ENCODE results near the gene RAB3IP.

The RAB3IP gene

DNA sequence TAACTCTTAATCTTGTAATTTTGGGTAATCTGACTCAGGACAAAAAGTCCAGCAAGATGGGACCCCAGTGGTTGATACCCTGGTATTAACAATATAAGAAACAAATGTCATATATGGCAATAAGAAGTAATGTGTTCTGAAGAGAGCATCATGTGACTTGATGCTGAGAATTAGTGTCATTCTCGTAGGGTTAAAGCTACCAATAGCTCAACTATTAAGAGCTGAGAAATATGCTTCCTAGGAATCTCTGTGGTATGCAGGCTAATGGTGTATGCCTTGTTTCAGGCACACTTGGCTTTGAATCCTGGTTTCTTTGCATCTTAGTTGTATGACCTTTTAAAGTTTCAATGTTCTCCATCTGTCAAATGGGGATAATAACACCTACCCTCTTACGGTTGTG, 95.5 kb downstream of the RAB3IP start:
- no peak overlapping the region for H3K4me3 ChIP-seq (ENCODE audit: low read length)
- no peak for DNase-seq (ENCODE audit: low read depth)
- TF ChIP-seq, protein P1, sequence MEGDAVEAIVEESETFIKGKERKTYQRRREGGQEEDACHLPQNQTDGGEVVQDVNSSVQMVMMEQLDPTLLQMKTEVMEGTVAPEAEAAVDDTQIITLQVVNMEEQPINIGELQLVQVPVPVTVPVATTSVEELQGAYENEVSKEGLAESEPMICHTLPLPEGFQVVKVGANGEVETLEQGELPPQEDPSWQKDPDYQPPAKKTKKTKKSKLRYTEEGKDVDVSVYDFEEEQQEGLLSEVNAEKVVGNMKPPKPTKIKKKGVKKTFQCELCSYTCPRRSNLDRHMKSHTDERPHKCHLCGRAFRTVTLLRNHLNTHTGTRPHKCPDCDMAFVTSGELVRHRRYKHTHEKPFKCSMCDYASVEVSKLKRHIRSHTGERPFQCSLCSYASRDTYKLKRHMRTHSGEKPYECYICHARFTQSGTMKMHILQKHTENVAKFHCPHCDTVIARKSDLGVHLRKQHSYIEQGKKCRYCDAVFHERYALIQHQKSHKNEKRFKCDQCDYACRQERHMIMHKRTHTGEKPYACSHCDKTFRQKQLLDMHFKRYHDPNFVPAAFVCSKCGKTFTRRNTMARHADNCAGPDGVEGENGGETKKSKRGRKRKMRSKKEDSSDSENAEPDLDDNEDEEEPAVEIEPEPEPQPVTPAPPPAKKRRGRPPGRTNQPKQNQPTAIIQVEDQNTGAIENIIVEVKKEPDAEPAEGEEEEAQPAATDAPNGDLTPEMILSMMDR (IDR thresholded peaks at IDR 0.05; ENCODE audit: insufficient read depth, low read depth, low read length, missing control alignments): no peak

DNA sequence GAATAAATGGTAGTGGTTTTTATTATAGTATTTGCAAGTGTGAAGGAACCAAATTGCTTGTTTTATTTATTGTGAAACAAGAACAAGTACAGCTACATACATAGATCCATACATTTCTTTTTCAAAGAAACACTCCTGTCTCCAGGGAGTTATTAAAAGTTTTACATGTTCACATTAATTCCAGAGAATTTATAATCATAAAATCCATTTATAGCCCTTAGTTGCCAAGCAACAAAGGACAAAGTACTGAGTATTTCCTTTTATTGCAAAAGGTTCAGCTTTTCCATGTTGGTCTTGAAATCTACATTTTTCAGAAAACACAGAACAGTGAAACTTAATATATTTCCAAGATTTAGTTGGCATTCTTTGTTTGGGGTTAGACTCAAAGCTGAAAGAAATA, 95.9 kb downstream of the RAB3IP start:
- H3K4me3 ChIP-seq (ENCODE audit: low read length): no peak overlapping the region
- TF ChIP-seq, protein P1 (IDR thresholded peaks at IDR 0.05; ENCODE audit: insufficient read depth, low read depth, low read length, missing control alignments): no peak
- DNase-seq (ENCODE audit: low read depth): no peak

DNA sequence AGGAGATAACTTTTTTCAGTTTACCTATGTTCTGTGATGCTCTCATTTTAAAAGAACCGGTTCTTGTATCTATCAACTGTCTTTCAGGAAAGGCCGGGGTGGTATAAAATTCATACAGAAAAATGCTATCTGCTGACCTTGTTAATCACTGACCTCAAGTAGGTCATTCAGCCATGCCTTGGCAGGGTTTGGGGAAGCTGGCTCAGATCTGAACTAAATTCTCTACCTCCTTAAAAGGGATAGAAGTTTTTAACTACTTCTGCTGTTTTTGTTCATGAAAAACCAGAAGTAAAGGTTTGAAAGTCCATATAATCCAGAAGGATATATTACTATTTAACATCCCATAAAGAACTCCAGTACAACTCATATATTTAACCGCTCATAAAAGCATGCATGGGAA, 96.4 kb downstream of the RAB3IP start:
- no peak overlapping the region for H3K4me3 ChIP-seq (ENCODE audit: low read length)
- TF ChIP-seq, protein P1 (IDR thresholded peaks at IDR 0.05; ENCODE audit: insufficient read depth, low read depth, low read length, missing control alignments): no peak
- DNase-seq (ENCODE audit: low read depth): no peak

DNA sequence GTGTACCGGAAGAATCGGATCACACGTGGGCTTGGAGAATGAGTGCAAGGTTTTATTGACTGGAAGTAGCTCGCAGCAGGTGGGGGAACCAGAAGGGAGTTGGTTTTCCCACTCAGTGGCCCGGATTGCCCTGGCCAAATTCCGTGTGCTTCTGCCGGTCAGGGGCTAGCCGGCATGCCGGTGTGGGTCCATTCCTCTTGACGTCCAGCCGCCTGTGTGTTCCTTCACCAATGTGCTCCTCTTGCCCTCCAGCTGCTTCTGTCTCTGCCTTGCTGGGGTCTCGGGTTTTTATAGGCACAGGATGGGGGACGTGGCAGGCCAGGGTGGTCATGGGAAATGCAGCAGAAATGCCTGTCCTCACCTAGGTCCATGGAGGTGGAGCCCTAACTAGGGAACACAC, 97.4 kb downstream of the RAB3IP start:
- H3K4me3 ChIP-seq (ENCODE audit: low read length): no peak overlapping the region
- DNase-seq (ENCODE audit: low read depth): no peak
- TF ChIP-seq, protein P1 (IDR thresholded peaks at IDR 0.05; ENCODE audit: insufficient read depth, low read depth, low read length, missing control alignments): no peak

DNA sequence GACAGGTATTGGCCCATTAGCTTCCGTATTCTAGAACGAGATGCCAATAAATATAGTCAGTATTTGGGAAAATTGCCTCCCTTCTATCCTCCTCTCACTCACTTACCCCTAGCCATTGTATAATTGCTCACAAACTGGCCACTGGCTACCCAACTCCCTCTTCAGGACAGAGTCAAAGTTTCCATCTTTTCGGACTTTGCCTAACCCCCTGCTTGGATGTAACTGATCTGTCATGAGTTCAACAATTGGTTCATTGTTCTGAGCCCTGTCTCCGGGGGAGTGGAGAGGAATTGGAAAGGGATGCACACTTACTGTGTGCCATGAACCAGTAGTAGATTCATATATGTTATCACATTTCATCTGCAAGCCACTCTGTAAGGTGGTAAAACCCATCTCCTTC, 98.5 kb downstream of the RAB3IP start:
- H3K4me3 ChIP-seq (ENCODE audit: low read length): no peak overlapping the region
- DNase-seq (ENCODE audit: low read depth): no peak
- TF ChIP-seq, protein P1 (IDR thresholded peaks at IDR 0.05; ENCODE audit: insufficient read depth, low read depth, low read length, missing control alignments): no peak

DNA sequence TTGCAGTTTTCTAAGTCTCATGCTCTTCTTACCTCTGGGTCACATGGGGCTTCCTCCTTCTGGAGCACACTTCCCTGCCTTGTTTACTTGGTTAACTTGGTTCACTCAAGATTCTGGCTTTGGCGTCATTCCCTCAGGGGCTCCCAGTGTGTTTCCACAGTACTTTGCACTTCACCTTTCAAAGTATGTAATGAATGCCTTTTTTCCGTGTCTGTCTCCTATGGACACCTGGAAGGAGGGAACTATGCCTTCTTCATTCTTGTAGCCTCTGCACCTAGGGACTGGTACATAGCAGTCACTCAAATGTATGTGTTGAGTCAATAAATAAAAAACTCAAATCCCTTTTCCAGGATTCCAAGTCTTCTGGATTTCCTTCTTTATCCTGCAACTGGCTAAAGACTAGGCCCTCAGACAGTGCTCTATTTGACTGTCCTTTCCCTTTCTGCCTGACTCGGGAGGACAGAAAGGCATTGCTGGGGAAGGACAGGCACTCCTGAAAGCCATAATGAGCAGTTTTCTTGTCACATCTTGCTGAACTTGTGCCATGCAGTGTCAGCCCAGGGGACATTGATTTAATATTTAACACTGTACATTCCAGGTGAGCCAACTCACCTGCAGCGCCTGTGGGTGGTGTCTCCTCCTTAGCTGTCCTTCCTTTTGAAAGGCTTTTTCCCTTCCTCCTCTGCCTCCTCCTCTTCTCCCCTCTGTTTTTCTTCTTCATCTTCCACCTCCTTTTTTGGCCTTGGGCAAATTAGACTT, 99.2 kb downstream of the RAB3IP start:
- TF ChIP-seq, protein P1 (IDR thresholded peaks at IDR 0.05; ENCODE audit: insufficient read depth, low read depth, low read length, missing control alignments): no peak
- no peak for DNase-seq (ENCODE audit: low read depth)
- no peak overlapping the region for H3K4me3 ChIP-seq (ENCODE audit: low read length)

DNA sequence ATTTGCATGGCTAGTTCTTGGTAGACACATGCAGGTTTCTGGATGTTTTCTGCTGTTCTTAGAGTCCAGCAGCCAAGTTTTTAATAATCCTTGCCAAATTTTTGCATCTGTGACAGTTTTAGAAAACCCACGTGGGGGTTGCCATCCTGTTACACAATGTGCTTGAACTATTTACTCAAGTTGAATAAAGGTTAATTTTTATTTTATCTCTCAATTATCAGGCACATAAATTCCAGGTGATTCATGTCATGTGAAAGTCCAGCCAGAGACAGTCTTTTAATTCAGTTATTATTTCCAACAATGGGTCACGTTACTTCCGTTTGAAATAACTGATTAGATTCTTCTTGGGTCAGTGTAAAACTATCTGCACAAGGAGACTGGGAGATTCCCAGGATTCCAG, 102.1 kb downstream of the RAB3IP start:
- TF ChIP-seq, protein P1 (IDR thresholded peaks at IDR 0.05; ENCODE audit: insufficient read depth, low read depth, low read length, missing control alignments): no peak
- no peak for DNase-seq (ENCODE audit: low read depth)
- no peak overlapping the region for H3K4me3 ChIP-seq (ENCODE audit: low read length)
